ENCODE measurements around the gene ASMT.
"Not testable (repeated sequence)": the region's sequence is repeated elsewhere in the genome, so short reads cannot be mapped to it uniquely, and the experiment has no call there.

DNA sequence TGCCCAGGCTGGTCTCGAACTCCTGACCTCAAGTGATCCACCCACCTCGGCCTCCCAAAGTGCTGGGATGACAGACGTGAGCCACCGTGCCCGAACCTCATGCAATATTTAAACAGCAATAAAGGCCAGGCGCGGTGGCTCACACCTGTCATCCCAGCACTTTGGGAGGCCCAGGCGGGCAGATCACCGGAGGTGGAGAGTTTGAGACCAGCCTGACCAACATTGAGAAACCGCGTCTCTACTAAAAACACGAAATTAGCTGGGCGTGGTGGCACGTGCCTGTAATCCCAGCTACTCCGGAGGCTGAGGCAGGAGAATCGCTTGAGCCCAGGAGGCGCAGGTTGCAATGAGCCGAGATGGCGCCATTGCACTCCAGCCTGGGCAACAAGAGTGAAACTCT is 40.7 kb upstream of the ASMT start:
- TF ChIP-seq, protein P1, sequence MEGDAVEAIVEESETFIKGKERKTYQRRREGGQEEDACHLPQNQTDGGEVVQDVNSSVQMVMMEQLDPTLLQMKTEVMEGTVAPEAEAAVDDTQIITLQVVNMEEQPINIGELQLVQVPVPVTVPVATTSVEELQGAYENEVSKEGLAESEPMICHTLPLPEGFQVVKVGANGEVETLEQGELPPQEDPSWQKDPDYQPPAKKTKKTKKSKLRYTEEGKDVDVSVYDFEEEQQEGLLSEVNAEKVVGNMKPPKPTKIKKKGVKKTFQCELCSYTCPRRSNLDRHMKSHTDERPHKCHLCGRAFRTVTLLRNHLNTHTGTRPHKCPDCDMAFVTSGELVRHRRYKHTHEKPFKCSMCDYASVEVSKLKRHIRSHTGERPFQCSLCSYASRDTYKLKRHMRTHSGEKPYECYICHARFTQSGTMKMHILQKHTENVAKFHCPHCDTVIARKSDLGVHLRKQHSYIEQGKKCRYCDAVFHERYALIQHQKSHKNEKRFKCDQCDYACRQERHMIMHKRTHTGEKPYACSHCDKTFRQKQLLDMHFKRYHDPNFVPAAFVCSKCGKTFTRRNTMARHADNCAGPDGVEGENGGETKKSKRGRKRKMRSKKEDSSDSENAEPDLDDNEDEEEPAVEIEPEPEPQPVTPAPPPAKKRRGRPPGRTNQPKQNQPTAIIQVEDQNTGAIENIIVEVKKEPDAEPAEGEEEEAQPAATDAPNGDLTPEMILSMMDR (IDR thresholded peaks at IDR 0.05; ENCODE audit: low read depth, low read length, missing input control): not testable (repeated sequence)
- TF ChIP-seq GABPA (IDR thresholded peaks at IDR 0.05 in 1 of 2, conservative IDR thresholded peaks at IDR 0.05 in 1 of 2); EGR1 (IDR thresholded peaks at IDR 0.05; ENCODE audit: low read depth in 2 of 2); FOXA1 (IDR thresholded peaks at IDR 0.05); YY1 (IDR thresholded peaks at IDR 0.05); TAF1 (conservative IDR thresholded peaks at IDR 0.05); ZBTB33 (IDR thresholded peaks at IDR 0.05); JUND (IDR thresholded peaks at IDR 0.05); SP1 (IDR thresholded peaks at IDR 0.05); RAD21 (IDR thresholded peaks at IDR 0.05); RXRA (IDR thresholded peaks at IDR 0.05): not testable (repeated sequence)
- TF ChIP-seq, protein P2, sequence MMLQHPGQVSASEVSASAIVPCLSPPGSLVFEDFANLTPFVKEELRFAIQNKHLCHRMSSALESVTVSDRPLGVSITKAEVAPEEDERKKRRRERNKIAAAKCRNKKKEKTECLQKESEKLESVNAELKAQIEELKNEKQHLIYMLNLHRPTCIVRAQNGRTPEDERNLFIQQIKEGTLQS (IDR thresholded peaks at IDR 0.05): not testable (repeated sequence)
- TF ChIP-seq, protein P3, sequence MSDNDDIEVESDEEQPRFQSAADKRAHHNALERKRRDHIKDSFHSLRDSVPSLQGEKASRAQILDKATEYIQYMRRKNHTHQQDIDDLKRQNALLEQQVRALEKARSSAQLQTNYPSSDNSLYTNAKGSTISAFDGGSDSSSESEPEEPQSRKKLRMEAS (IDR thresholded peaks at IDR 0.05): not testable (repeated sequence)
